Esophagus squamous epithelium (tissue), 4 donors: ENCODE data around the gene FOXA2.

Experiments
- POLR2A ChIP-seq, 4 donors: fragments of 450-650 bp; IDR thresholded peaks; one replicate each; pipeline ENCODE4 v1.6.1; 2017; ENCODE audit warnings: antibody characterized with exemption in 4 of 4, mild to moderate bottlenecking in 4 of 4, moderate library complexity in 3 of 4
- TF ChIP-seq, protein P1 (sequence below), 6 experiments: fragments of 450-650 bp in 4 of 6; fragments of 200-600 bp in 2 of 6; sonication (generic) in 2 of 6; IDR thresholded peaks; one replicate each; pipeline ENCODE4 v1.5.1; 2016 to 2019; ENCODE audit warnings: antibody characterized with exemption in 6 of 6, mild to moderate bottlenecking in 4 of 6, moderate library complexity in 4 of 6

GRCh38 chr20:22566876-22567658 is 17.3 kb downstream of the FOXA2 start:
- TF ChIP-seq, protein P1, sequence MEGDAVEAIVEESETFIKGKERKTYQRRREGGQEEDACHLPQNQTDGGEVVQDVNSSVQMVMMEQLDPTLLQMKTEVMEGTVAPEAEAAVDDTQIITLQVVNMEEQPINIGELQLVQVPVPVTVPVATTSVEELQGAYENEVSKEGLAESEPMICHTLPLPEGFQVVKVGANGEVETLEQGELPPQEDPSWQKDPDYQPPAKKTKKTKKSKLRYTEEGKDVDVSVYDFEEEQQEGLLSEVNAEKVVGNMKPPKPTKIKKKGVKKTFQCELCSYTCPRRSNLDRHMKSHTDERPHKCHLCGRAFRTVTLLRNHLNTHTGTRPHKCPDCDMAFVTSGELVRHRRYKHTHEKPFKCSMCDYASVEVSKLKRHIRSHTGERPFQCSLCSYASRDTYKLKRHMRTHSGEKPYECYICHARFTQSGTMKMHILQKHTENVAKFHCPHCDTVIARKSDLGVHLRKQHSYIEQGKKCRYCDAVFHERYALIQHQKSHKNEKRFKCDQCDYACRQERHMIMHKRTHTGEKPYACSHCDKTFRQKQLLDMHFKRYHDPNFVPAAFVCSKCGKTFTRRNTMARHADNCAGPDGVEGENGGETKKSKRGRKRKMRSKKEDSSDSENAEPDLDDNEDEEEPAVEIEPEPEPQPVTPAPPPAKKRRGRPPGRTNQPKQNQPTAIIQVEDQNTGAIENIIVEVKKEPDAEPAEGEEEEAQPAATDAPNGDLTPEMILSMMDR (IDR thresholded peaks at IDR 0.05): no peak
- no peak for TF ChIP-seq POLR2A (IDR thresholded peaks at IDR 0.05)
